Mesenteric fat pad (tissue), 1 donor: ENCODE data around the gene HPN. TPM values are rescaled to one million over a fixed set of nuclear protein-coding genes. Genes with fewer than 3 reads are reported as not detected.
"Not testable (repeated sequence)": the region's sequence is repeated elsewhere in the genome, so short reads cannot be mapped to it uniquely, and the experiment has no call there.

ENCODE experiments used
- DNase-seq: peaks from one replicate; pipeline ENCODE4 v3.0.0-alpha.2; 2020; ENCODE audit warnings: low spot score
- total RNA-seq: library from RNA; stranded (reverse); fragmentation: NEBNext Ultra II Directional; extraction: Animal tissue kit (Norgen Biotek cat#: 25700); gene quantifications from one replicate; pipeline ENCODE4 v1.2.1, GENCODE V29; 2021
- donor health status: DM: yes; HTN: yes; CAD: no.

Gene HPN
- total RNA-seq, 1 donor from 2014 or later, result 1.4 TPM

- DNase-seq, result no peak
Measured at GRCh38 chr19:35027009-35027408, 14.5 kb upstream of the HPN start.

GRCh38 chr19:35027851-35028599 lies 13.5 kb upstream of the HPN start:
- DNase-seq, result no peak

- not testable (repeated sequence) for DNase-seq
Measured at GRCh38 chr19:35028600-35028885, 13.0 kb upstream of the HPN start.

GRCh38 chr19:35029275-35029736 lies 12.2 kb upstream of the HPN start:
- DNase-seq, result not testable (repeated sequence)

- no peak for DNase-seq
Measured at GRCh38 chr19:35029737-35030256, 11.7 kb upstream of the HPN start.

- no peak for DNase-seq
Measured at GRCh38 chr19:35030257-35031071, 11.1 kb upstream of the HPN start, which contains the start of gene SCN1B. Gene SCN1B (plus strand): TSS chr19:35030470. CDS start chr19:35030821, 351 bp downstream.

- no peak for DNase-seq
Measured at GRCh38 chr19:35031072-35031881, 10.2 kb upstream of the HPN start.

GRCh38 chr19:35032356-35032865 lies 9.1 kb upstream of the HPN start:
- no peak for DNase-seq

GRCh38 chr19:35033067-35034004 lies 8.2 kb upstream of the HPN start:
- no peak for DNase-seq

- no peak for DNase-seq
Measured at GRCh38 chr19:35034005-35034502, 7.5 kb upstream of the HPN start.

GRCh38 chr19:35034588-35035382 lies 6.7 kb upstream of the HPN start:
- no peak for DNase-seq

GRCh38 chr19:35037716-35038622 lies 3.6 kb upstream of the HPN start:
- DNase-seq, result no peak

GRCh38 chr19:35038623-35039512 lies 2.7 kb upstream of the HPN start:
- no peak for DNase-seq

- no peak for DNase-seq
Measured at GRCh38 chr19:35039881-35040825, 1.4 kb upstream of the HPN start.

GRCh38 chr19:35040826-35041547 lies 534 bp upstream of the HPN start:
- DNase-seq, result peak; percentile 93
